Measurements from ENCODE around the gene EEFSEC. TPM values are rescaled to one million over a fixed set of nuclear protein-coding genes. Genes with fewer than 3 reads are reported as not detected.

The EEFSEC gene
- total and polyA plus RNA-seq, 10 donors, result 8.5 to 19.2 (median 14.2) TPM

DNA sequence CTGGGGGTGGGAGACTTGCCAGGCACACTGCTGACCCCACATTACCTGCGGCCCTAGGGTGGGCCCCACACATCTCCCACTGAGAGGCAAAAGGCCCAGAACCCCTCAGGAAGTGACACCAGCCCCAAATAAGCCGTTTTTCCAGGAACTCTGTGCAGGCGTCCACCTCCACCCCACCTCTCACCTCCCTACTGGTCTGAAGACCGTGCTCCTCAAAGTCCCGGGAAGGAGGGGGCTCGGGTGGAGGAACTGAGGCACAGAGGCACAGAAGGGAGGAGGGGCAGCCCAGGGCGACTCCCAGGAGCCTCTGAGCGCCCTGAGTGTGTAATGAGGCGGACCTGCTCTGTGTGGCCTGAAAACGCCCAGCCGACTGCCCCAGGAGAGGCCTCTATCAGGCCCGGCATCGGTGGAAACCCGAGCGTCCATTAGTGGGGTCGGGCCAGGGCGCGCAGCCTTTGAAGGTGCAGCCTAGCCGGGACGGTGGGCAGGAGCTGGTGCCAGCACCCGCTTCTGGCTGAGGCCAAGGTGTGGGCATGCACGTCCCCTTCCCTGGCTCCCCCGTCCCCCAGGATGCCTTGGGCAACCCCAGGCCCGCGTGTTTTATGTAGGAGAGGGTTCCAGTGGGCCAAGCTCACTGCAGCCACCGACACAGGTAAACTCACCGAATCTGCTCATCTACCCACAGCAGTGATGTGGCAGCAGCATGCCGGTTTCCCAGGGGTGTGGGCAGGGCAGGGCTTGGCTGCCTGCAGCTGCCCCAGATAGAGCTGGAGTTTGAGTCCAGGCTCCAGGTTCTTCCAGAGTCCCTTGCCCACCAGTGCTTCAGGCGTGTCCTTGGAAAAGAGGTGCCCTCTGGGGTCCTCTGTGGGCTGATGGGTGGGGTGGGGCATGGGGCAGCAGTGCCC, 257.6 kb downstream of the EEFSEC start:
- Histone ChIP-seq H3K4me3 (no peak overlapping the region), H3K27me3 (replicated peaks in 1 of 7) (no peaks in the 10 kb centered on the region), H3K27ac (no peak overlapping the region), H3K9me3 (no peaks in the 10 kb centered on the region), H3K36me3 (peaks cover 0 to 27% (median 0%) of the 10 kb centered on the region in 6 donors), H3K4me1 (peaks cover 0 to 10% (median 0%) of the 10 kb centered on the region in 6 donors)
- no peak for DNase-seq
- TF ChIP-seq, protein P1, sequence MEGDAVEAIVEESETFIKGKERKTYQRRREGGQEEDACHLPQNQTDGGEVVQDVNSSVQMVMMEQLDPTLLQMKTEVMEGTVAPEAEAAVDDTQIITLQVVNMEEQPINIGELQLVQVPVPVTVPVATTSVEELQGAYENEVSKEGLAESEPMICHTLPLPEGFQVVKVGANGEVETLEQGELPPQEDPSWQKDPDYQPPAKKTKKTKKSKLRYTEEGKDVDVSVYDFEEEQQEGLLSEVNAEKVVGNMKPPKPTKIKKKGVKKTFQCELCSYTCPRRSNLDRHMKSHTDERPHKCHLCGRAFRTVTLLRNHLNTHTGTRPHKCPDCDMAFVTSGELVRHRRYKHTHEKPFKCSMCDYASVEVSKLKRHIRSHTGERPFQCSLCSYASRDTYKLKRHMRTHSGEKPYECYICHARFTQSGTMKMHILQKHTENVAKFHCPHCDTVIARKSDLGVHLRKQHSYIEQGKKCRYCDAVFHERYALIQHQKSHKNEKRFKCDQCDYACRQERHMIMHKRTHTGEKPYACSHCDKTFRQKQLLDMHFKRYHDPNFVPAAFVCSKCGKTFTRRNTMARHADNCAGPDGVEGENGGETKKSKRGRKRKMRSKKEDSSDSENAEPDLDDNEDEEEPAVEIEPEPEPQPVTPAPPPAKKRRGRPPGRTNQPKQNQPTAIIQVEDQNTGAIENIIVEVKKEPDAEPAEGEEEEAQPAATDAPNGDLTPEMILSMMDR (IDR thresholded peaks at IDR 0.05 in 8 of 11, conservative IDR thresholded peaks at IDR 0.05 in 3 of 11), result no peak
- TF ChIP-seq POLR2A (IDR thresholded peaks at IDR 0.05), result no peak
- TF ChIP-seq POLR2AphosphoS5 (IDR thresholded peaks at IDR 0.05), result no peak
- 84 to 95% (median 91%) methylated on average over 9 to 29 of the region's 29 CpGs for WGBS, 5 donors
- intact Hi-C loops (cut with DNase I; ENCODE audit: low total_unique reads), result no loop called here

DNA sequence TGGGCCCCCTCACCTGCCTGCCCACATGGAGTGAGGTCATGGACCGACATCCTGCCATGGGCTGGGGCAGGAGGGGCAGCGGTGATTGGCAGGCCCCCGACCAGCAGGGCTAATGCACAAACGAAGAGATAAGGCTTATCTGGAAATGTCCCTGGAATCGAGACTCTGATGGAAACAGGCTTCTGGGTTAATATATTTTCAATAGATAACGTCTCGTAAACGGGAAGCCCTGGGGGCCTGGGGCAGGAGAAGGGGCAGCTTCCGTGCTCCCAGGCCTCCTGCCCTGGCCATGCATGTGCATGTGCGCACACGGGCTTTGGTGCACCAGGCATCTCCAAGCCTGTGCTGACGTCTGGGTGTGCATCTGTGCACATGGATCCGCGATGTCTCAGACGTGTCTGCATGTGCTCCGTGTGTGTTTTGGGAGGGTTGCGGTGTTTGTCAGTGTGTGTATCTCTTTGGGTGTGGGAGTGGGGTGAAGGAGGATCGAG, 258.3 kb downstream of the EEFSEC start:
- Histone ChIP-seq H3K9me3 (no peaks in the 10 kb centered on the region), H3K27me3 (replicated peaks in 1 of 7) (no peaks in the 10 kb centered on the region), H3K36me3 (peaks cover 0 to 27% (median 0%) of the 10 kb centered on the region in 6 donors), H3K27ac (no peak overlapping the region), H3K4me3 (no peak overlapping the region), H3K4me1 (peaks cover 0 to 10% (median 0%) of the 10 kb centered on the region in 6 donors)
- intact Hi-C loops (cut with DNase I; ENCODE audit: low total_unique reads), result no loop called here
- TF ChIP-seq POLR2AphosphoS5 (IDR thresholded peaks at IDR 0.05) (no peak), POLR2A (IDR thresholded peaks at IDR 0.05) (no peak)
- TF ChIP-seq, protein P1 (IDR thresholded peaks at IDR 0.05 in 8 of 11, conservative IDR thresholded peaks at IDR 0.05 in 3 of 11), result no peak
- WGBS, 5 donors, result 83 to 90% (median 86%) methylated on average over 18 of the region's 18 CpGs
- DNase-seq, result no peak

DNA sequence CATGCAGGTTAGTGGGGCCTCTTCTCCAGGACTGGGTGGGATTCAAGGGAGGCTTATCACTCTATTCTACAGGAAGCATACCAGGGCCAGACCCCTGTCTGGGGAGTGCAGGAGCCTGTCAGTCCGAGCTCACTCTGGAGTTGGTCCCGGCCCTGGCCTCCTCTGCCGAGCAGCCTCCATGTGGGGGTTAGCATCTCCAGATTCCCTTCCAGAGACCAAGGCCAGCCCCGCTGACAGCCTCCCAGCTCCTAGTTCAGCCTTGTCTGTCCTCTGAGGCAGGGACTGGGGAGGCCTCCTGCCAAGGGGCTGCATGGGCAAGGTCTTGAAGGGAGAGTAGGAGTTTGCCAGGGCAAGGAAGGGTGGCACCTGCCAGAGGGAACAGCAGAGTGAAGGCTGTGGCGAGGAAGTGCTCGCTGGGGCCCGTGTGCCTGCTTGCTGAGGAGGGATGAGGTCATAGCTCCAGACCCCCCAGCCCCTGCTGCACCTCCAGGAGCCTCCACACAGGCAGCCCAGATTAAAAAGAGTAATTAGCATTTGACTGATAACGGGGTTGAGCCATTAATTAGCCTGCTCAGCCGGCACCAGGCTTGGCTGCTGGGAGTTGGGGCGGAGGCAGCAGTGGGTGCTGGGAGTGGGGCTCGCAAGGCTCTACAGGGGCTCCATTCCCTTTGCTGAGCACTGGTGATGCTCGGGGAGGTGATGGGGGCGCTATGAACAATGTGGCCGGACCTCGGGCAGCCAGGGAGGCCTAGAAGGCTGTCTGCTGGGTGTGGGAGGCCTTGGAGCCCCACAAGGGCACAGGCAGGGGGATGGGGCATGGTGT, 259.1 kb downstream of the EEFSEC start:
- H3K4me3 ChIP-seq, result no peak overlapping the region
- no peak for DNase-seq
- intact Hi-C loops (cut with DNase I; ENCODE audit: low total_unique reads), result no loop called here
- TF ChIP-seq, protein P1 (IDR thresholded peaks at IDR 0.05 in 8 of 11, conservative IDR thresholded peaks at IDR 0.05 in 3 of 11), result no peak
- TF ChIP-seq POLR2AphosphoS5 (IDR thresholded peaks at IDR 0.05) (no peak), POLR2A (IDR thresholded peaks at IDR 0.05) (no peak)
- peaks cover 0 to 10% (median 0%) of the 10 kb centered on the region in 6 donors for H3K4me1 ChIP-seq
- H3K9me3 ChIP-seq, result no peaks in the 10 kb centered on the region
- H3K36me3 ChIP-seq, result peaks cover 0 to 24% (median 0%) of the 10 kb centered on the region in 6 donors
- no peaks in the 10 kb centered on the region for H3K27me3 ChIP-seq (replicated peaks in 1 of 7)
- WGBS, 5 donors, result 87 to 95% (median 90%) methylated on average over 11 to 15 of the region's 15 CpGs
- H3K27ac ChIP-seq, result no peak overlapping the region
